Suppressor macrophage (primary cell): ENCODE results near the gene VAV1.
"Not testable (repeated sequence)": the region's sequence is repeated elsewhere in the genome, so short reads cannot be mapped to it uniquely, and the experiment has no call there.

Experiments
- DNase-seq, 4 experiments: peaks; one replicate each; pipeline ENCODE4 v3.0.0-alpha.2; 2020 to 2022

VAV1 gene

DNA sequence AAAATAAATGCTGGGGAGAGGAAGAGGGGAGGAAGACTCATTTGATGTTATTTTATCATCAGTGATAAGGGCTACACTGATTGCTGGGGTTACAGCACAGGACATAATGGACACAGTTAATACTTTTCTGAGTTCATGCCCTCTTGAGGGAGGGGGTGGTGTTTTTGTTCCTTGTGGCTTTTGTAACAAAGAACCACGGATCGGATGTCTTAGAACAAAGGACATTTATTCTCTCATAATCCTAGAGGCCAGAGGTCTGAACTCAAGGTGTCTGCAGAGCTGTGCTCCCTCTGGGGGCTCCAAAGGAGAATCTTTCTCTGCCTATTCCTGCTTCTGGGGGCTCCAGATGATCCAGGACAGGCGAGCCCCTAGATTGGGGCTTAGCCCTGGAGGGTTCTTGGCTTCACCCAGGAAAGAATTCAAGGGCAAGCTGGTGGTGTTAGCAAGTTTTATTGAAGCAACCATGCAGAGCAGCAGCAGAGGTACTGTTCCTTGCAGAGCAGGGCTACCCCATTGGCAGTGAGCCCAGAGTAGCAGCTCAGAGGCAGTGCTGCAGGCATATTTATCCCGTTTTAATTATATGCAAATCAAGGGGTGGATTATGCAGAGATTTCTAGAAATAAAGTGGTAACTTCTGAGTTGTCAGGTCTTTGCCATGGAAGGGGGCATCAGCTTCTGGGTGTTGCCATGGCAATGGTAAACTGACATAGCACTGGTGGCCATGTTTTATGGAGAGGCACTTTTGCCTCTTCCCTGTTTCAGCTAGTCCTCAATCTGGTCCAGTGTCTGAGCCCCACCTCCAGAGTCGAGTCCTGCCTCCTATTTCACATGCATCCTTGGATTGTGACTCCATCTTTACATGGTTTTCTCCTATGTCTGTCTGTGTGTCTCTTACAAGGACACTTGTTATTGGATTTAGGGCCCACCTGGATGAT is 18.0 kb downstream of the VAV1 start:
- no peak for DNase-seq

DNA sequence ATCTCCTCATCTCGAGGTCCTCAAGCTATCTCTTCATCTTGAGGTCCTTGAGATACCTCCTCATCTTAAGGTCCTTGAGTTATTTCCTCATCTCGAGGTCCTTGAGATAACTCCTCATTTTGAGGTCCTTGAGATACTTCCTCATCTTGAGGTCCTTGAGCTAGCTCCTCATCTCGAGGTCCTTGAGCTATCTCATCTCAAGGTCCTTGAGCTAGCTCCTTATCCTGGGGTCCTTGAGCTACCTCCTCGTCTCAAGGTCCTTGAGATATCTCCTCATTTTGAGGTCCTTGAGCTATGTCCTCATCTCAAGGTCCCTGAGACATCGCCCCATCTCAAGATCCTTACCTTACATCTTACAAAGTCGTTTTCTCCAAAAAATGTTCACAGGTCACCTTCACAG is 18.7 kb downstream of the VAV1 start:
- DNase-seq = no peak

DNA sequence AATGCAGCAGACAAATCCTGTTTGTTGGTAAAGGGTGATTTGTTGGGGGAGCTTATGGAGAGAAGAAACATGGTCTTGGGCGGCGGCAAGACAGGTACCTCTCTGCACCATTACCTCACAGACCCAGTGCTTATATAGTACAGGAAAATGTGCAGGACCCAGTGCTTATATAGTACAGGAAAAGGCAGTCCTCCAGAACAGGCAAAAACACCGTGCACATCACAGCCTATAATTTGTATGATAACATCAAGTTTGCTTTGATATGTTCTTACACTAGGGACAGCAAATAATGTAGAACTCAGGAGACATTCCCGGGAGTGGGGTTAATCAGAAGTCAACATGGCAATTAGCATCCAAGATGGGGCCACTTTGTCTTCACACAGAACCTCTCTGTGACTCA is 20.9 kb downstream of the VAV1 start:
- DNase-seq = no peak

DNA sequence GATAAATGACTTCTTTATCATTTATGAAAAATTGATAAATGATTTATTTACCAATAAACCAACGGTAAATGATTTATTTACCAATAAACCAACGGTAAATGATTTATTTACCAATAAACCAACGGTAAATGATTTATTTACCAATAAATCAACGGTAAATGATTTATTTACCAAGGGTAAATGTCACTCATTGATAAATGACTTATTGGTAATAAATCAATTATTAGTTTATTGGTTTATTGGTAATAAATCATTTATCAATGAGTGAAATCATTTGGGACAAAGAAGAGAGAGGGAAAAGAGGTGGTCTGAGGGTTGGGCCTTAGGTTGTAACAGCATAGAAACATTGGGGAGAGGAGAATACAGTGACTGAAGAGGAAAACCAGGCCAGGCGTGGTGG is 21.5 kb downstream of the VAV1 start:
- no peak for DNase-seq

DNA sequence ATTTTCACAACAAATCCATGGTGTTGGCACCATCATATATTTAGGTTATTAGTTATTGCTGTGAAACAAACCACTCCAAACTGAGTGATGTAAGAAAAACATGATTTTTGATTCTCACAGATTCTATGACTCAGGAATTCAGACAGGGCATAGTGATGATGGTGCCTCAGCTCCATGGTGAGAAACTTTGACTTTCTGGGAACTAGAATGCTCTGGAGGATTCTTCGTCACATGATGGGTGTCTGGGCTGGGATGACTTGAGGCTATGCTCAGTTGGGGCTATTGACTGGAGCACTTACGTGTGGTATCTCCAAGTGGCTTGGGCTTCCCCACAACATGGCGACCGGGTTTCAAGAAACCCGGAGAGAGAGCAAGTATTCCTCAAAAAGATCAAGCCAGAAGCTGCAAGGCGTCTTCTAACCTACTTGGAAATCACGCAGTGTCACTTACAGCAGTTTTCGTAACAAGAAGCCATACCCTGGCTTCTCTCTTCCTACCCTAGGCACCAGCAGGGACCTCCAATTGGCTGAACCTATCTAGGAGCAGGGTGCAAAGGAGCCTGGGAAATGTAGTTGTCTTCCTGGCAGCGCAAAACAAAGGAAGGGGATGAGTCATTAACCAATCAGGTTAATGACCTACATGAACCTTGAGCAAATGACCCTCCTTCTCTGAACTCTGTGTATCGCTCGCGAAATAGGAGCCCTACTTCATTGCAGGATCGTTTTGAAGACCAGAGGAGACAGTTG is 22.4 kb downstream of the VAV1 start:
- DNase-seq = peak in 3 of 4 experiments; percentile 39 to 61 (median 45)

DNA sequence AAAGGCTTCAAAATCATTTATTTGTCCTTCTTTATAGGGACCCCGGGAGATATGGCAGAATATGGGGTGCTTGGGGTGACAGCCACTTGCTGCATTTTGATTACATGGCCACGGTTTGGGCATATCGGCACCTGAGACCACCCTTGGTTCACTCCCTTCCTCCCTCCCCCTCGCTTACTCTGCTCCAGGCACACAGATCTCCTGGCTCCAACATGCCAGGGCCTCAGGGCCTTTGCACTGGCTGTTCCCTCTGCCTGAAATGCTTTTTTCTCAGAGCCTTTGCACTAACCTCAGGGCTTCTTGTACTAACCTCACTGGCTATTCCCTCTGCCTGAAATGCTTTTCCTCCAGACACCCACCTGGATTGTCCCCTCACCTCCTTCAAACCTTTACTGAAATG is 23.8 kb downstream of the VAV1 start:
- DNase-seq = no peak

DNA sequence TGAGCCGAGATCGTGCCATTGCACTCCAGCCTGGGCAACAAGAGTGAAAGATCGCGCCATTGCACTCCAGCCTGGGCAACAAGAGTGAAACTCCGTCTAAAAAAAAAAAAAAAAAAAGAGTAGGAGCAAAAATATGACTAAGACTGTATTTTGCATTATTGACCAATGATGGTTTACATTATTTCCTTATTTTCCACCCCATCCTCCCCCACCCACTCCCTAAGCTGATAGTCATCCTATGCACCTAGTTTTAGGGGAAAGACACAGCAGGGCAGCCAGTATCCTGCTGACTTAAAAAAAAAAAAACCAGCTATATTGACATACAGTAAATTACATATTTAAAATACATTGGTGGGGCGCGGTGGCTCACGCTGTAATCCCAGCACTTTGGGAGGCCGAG is 25.1 kb downstream of the VAV1 start:
- peak; percentile 42 to 81 (median 76) for DNase-seq

DNA sequence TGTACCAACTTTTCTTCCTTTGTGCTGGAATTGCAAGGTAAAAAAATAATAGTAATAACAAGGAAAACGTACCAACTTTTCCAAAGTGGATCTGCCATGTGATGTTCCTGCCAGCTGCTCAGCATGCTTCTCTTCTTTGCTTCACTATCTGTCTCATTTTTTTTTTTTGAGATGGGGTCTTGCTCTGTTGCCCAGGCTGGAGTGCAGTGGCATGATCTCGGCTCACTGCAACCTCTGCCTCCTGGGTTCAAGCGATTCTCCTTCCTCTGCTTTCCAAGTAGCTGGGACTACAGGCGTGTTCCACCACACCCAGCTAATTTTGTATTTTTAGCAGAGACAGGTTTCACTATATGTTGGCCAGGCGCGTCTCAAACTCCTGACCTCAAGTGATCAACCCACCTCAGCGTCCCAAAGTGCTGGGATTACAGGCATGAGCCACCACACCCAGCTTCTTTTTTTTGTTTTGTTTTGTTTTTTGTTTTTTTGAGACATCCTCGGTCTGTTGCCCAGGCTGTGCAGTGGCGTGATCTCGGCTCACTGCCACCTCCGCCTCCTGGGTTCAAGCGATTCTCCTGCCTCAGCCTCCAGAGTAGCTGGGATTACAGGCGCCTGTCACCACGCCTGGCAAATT is 27.8 kb downstream of the VAV1 start:
- DNase-seq = not testable (repeated sequence)

DNA sequence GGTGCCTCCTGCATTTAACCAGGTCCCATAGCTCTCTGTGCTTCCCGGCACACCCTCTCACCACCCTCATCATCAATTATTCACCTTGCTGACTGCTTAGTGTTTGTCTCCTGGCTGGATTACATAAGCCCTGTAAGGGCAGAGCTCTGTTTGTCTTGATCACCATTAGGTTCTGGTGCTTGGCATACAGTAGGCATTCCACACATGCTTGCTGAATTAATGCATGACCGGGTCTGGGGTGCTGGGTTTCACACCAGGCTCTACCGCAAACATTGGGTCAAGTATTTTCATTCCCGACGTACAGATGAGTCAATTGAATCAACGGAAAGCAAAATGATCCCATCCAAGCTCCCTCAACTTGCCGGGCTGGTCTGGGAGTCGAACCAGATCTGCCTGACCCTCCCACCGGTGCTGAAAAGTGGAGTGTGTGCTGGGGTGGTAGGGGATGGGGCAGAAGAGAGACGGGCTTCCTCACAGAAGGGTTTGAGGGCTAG is 28.5 kb downstream of the VAV1 start:
- no peak for DNase-seq

DNA sequence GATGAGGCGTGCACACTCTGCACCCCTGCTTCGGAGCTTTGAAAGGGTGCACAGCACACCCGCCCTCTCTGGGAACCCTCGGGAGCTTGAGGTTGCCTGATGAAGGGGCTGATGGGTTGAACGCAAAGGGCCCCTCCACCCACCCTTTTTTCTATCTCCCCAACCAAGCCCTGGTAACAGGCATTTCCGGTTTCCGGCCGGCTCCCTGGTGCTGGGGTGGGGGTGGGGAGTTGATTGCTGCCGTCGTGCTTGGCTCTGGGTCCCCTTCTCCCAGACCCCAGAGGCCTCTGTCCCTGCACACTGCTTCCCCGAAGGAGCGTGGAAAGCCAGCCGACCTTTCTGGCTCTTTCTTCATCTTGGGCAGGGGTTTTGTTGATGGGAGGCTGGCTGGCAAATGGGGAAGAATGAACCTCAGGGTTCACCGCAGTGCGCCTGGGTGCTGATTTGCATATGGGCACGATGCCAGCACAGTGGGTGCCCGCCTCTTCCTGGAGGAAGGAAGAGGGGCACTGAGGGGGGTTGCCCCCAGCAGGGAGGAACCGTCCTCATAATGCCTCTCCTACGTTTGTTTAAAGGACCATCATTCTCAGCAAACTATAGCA is 29.1 kb downstream of the VAV1 start:
- peak; percentile 91 to 97 (median 95) for DNase-seq

DNA sequence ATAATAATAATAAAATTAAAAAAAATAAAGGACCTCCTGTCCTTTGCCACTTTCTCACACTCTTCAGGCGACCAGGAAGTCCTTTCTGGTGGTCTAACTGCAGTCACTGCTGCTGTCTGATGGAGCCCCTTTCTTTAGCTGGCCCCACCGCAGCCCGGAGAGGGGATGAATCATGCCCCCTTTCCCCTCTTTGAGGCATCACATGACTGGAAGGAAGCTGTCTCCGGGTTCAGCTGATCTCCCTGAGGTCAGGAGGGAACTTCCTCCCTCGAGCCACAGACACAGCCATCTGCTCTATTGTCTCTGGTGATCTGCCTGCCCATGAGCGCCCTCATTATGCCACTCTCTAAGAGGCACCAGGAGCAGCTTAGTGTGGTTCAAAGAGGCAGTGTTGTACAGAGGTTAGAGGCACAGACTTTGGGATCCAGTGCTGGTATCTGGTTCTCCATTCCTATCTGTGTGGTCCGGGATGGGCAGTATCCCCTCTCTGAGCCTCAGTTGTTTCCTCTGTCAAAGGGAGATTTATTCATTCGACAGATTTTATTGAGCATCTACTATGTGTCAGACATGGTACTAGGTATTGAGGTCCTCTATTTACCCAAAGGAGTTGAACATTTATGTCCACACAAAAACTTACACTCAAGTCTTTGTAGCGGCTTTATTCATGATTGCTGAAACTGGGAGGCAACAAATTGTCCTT is 30.0 kb downstream of the VAV1 start:
- peak; percentile 89 to 97 (median 94) for DNase-seq

DNA sequence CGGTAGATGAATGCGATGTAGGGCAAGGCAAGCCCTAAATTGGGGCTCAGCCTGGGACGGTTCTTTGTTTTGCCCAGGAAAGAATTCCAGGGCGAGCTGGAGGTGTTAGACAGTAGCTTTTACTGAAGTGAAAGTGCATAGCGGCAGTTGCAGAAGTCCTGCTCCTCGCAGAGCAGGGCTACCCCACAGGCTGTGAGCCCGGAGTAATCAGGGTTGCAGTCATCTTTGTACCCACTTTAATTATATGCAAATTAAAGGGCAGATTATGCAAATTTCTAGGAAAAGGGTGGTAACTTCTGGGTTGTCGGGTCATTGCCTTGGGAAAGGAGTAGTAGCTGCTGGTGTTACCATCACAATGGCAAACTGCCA is 30.5 kb downstream of the VAV1 start:
- peak; percentile 55 to 69 (median 67) for DNase-seq

DNA sequence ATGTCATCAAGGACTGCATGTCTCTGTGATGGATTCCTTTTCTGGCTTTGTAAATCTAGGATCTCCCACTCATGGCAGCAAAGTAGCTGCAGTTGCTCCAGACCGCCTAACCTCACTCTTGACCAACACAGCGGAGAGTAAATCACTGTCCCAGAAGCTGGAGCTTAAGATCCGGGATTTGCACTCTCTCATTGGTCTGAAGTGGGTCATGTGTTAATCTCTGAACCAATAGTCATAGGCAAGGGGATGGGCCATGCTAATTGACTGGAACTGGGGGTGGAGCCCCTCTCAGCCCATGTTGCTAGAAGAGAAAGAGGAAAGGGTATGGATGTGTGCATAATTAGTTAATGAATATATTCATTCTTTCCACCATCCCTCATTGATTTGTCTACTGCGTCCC is 34.0 kb downstream of the VAV1 start:
- peak in 1 of 4 experiments; percentile 15 for DNase-seq

DNA sequence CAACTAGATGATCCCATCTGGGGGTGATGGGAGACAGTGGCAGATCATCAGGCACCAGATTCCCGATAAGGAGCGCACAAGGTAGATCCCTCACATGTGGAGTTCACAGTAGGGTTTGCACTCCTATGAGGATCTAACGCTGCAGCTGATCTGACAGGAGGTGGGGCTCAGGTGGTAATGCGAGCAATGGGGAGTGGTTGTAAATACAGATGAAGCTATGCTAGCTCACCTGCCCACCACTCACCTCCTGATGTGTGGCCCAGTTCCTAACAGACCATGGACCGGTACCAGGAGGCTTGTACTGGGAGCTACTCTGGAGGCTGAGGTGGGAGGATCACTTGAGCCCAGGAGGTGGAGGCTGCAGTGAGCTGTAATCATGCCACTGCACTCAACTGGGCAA is 34.8 kb downstream of the VAV1 start:
- no peak for DNase-seq

DNA sequence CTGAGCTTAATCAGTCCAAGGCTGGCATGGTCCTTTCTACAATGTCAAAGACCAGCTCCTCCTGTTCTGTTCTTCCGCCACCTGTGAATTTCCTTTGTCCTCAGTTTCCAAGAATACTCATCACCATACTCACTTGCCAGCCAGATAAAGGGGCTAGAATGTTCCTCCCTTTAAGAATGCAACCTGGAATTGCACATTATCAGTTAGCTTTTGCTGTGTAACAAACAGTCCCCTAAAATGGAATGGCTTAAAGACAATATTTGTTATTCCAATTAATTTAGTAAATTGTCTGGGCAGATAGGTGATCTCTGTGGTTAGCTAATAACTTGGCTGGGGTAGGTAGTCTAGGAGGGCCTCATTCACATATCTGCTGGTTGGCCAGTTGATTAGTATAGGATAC is 36.0 kb downstream of the VAV1 start:
- no peak for DNase-seq

DNA sequence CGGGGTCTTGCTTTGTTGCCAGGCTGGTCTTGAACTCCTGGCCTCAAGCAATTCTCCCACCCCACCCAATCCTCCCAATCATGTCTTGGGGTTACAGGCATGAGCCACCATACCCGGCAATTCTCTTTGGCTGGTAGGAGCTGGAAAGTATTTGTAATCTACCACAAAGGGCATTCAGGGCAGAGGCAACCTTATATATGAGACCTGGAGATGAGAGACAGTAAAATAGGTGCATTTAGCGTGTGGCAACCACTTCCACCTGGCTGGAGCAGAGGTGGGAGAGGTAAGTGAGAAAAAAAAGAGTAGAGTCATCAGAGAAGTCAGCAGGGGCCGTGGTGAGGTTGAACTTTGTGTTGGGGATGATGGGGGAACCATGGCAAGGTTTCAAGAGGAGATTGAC is 36.8 kb downstream of the VAV1 start:
- no peak for DNase-seq

DNA sequence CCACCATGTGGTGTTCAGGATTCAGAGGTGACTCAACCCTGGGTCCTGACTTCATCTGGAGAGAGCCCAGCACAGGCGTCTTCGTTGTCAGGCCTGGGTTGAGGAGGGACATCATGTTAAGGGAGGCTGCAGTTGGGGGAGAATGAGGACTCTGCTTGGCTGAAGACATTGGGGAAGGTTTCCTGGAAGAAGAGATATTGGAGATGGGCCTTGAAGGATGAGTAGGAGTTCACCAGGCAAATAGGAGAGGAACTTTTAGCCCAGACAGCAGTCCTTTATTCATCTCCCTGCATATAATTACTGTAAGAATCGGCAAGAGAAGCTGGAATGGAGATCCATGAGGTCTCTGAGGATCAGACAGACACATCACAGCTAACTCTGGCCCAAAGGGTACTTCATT is 38.9 kb downstream of the VAV1 start:
- no peak for DNase-seq

DNA sequence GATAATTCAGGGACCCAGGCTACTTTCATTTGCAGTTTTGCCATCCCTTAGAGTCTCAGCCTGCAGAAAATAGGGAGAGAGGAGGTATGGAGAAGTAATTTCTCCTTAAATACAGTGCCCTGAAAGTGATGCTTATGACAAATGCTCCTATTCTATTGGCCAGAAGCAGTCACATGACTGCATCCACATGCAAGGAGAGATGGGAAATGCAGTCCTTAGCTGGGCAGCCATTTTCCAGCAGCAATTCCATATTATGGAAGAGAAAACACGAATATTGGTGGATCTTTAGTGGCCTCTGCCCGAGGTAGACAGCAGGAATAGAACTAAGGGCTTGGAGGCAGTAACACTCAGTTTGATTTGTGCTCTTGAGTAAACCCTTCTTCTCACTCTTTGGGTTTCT is 39.4 kb downstream of the VAV1 start:
- DNase-seq = peak; percentile 7 to 57 (median 38)

DNA sequence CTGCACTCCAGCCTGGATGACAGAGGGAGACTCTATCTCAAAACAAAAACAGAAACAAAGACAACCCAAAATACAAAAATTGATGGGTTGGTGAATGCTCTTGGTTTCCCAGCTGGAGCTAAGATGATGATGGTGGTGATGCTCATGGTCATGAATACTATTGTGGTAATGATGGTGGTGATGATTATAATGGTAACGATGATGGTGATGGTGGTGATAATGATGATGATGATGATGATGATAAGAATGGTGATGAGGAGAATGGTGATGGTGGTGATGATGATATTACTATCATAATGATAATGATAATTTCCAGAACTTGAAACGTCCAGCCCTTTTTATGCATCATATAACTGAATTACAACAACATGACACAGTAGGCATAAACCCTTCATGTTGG is 40.1 kb downstream of the VAV1 start:
- no peak for DNase-seq

DNA sequence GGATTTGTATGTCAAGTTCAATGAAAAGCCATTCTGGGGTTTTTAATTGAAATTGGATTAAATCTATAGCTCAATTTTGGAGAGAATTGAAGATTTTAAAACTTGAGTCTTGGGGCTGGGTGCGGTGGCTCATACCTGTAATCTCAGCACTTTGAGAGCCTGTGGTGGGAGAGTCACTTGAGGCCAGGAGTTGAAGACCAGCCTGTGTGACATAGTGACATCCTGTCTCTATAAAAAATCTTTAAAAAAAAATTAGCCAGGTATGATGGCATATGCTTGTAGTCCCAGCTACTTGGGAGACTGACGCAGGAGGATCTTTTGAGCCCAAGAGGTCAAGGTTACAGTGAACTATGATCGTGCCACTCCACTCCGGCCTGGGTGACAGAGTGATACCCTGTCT is 41.2 kb downstream of the VAV1 start:
- DNase-seq = no peak

DNA sequence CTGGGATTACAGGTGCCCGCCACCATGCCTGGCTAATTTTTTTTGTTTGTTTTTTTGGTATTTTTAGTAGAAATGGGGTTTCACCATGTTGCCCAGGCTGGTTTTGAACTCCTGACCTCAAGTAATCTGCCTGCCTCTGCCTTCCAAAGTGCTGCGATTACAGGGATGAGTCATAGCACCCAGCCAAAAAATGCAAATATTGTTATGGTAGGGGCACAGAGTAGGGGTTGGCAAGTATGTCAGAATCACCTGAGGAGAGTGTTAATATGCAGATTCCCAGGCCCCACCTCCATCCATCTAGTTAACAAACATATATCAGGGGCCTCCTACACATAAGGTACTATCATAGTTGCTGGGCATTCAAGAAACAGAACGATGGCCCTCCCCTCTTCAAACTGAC is 44.7 kb downstream of the VAV1 start:
- no peak for DNase-seq

DNA sequence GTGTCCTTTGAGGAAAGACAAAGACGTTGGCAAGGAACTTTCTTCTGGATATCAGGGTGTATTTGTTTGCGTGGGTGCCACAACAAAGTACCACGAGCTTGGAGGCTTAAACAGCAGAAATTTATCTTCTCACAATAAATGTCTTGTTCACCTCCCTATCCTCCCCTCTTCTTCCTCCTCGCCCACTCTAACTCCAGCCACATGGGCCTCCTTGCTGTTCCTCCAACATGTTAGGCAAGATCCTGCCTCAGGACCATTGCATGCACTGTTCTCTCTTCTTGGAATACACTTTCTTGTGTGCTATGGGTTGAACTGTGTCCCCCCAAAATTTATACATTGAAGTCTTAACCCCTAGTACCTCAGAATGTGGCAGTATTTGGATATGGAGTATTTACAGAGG is 45.7 kb downstream of the VAV1 start:
- DNase-seq = peak; percentile 13 to 61 (median 45)
